HG02763 (cell line): Measurements from ENCODE around the gene KLF14.
"Not testable (repeated sequence)": the region's sequence is repeated elsewhere in the genome, so short reads cannot be mapped to it uniquely, and the experiment has no call there.

ENCODE experiments used
- ATAC-seq: cut with Tn5 transposase; IDR thresholded peaks from one replicate; pipeline ENCODE4 v1.9.1; 2021; ENCODE audit warnings: mild to moderate bottlenecking, moderate library complexity; ENCODE audit not compliant: unreplicated experiment

The KLF14 gene

DNA sequence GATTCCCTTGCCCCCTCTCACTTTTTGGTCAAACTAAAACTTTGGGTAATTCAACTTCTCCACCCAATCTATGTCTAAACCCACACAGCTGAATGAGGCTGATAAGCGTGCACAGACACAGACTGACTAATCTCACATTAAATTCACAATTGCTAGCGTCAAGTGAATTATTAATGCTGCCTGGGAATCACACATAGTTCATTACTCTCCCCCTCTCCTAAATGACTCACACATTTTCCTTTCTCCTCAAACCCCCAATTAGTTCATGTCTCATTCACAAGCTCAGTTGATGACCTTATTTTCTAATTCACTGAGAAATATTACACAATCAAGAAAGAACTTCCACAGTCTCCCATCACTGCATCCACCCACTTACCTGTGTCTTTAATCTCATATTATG, 14.5 kb downstream of the KLF14 start:
- no peak for ATAC-seq

DNA sequence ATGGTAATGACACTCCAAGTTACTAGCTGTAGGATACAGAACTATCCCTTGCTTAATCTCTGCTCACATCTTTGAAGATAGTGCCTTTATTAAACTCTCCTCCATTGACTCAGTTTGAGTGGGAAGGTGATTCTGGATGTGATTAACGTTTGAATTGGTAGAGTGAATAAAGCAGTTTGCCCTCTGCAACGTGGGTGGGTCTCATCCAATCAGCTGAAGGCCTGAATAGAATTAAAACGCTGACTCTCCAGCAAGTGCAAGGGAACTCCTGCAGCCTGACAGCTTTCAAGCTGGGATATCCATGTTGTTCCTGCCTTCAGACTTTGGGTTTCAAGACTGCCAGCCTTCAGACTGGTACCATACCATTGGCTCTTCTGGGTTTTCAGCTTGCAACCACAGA, 21.6 kb downstream of the KLF14 start:
- ATAC-seq = no peak

DNA sequence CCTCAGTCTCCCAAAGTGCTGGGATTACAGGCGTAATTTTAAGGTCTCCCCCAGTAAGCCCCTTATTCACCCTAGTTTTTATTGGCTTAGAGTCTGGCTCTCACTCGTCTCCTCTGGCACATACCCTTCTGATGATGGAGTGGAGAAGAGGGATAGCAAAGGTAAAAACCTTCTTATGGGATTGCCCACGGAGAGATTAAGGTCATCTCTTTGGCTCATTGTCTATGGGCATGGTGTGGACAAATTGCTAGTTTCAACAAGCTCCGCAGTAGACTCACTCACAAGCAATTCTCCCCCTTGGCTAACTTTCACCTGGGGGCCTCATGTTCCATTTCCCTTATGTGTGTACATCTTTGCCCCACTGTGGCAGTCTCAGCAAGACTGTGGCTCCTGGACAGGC, 25.2 kb downstream of the KLF14 start:
- no peak for ATAC-seq

DNA sequence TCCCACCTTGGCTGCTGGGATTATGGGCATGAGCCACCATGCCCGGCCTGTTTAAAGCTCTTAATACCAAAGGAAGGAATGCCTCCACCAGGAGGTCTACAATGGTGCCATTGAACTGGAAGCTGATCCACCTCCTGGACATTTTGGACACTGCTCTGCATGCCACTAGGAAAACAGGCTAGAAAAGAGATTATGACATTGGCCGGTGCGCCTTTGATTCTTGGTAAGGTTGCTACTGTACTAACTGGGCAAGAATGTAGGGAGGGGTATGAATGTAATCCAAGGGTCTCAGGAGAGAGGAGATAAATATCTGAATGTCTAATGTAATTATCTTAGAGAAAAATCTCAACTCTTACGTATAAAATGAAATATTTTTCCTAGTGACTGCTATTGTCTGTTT, 26.0 kb downstream of the KLF14 start:
- ATAC-seq = no peak

DNA sequence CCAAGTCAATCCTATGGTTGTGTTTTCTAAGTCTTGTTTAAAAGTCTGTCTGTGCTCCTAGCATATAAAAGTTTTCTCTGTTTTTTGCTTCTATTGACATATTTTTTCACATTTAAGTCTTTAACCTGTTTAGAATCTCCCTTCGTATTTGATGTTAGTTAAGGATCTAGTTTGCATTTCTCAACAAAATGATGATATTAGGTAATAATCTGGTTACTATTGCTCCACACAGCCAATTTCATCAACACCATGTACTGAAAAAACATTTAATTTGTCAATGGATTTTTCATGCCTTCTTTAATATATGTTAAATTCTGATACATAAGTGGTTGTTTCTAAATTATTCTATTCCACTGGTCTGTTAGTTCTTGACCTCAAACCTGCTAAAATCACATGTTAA, 30.2 kb downstream of the KLF14 start:
- no peak for ATAC-seq

DNA sequence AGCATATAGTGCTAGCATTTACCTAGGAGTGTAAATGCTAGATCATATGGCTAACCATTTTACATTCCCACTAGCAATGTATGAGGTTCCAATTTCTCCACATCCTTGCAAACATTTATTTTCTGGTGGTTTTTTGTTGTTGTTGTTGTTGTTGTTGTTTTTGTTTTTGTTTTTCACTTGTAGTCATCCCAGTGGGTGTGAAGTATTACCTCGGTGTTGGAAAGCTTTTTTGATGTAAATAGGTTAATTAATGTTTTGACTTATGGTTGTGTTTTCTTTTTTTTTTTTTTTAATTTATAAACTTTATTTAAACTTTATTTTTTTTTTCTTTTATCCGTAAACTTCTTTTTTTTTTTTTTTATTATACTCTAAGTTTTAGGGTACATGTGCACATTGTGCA, 32.4 kb downstream of the KLF14 start:
- ATAC-seq = no peak

DNA sequence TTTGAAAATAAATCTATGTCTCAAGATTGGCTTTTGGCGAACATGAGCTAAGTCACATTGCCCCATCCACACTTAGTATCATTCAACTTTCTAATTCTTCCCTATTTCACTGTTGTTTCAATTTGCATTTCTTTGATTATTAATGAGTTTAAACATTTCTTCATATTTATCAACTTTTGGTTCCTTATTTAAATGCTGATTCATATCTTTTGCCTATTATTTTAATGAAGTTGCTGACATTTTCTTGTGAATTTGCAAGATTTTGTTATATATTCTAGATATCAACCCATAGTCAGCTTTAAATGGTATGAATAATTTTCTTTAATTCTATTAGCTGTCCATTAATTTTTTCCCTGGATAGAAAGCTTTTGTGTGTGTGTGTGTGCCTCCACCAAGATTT, 33.2 kb downstream of the KLF14 start:
- no peak for ATAC-seq

- ATAC-seq = no peak
Measured at GRCh38 chr7:130699686-130700085, 34.3 kb downstream of the KLF14 start.

GRCh38 chr7:130697820-130698219, 36.2 kb downstream of the KLF14 start:
- ATAC-seq = no peak

- no peak for ATAC-seq
Measured at GRCh38 chr7:130695840-130696239, 38.2 kb downstream of the KLF14 start.

GRCh38 chr7:130692396-130692795, 41.6 kb downstream of the KLF14 start:
- ATAC-seq = not testable (repeated sequence)

DNA sequence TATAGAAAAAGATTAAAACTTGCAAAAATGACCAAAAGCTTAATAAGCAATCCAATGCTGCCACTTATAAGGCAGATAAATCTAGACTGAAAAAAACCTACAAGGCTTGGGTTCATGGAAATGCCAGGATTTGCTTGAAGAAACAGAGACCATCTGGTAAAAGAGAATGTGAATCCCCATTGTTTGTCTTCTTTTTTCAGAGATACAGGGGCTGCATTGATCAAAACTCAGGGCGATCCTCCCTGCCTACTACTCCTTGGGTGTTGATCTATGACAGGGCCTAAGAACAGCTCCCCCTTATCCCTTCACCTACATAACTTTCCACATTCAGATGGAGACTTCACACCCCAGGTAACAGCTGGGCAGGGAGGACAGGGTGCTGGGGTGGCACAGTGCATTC, 44.3 kb downstream of the KLF14 start:
- ATAC-seq = no peak

DNA sequence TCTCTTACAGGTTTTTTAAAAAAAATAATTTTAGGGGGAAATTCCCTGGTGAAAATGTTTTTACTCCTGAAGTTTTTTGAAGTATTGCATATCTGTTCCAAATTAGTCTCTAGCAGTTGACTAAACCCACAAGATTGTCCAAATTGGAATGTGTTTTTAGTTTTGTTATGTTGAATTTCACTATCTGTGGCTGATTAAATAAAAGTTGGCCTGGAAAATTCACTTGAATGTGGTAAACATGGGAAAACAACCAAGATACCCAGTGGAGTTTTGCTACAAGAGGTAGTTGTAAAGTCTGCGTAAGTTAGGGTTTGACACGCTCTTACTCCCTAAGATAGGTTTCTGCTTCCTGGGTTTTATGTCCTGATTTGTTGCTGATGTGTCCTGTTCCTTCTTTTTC, 51.0 kb downstream of the KLF14 start:
- no peak for ATAC-seq
